ENCODE data around the gene TBC1D26.
"Not testable (repeated sequence)": the region's sequence is repeated elsewhere in the genome, so short reads cannot be mapped to it uniquely, and the experiment has no call there.

- not testable (repeated sequence) for TF ChIP-seq CTCF (IDR thresholded peaks at IDR 0.05; ENCODE audit: insufficient read depth, low read depth, low read length); EZH2 (IDR thresholded peaks at IDR 0.05; ENCODE audit: insufficient read depth, low read length)
These were observed 36.9 kb downstream of the TBC1D26 start for GRCh38 chr17:15768865-15769533.
